ENCODE results near the gene PTER. TPM values are rescaled to one million over a fixed set of nuclear protein-coding genes. Genes with fewer than 3 reads are reported as not detected.
A peak's percentile ranks its signal among the peaks of the same experiment; 100 is the strongest.

PTER gene
- total and polyA plus RNA-seq, 10 of the 15 experiments (the other 5 are each of a cell fraction or from before 2014, with no cell fraction given): 16.0 to 31.2 (median 23.1) TPM

GRCh38 chr10:16441173-16441840 is 4.5 kb downstream of the PTER start:
- H3K4me2 ChIP-seq (ENCODE audit: control insufficient read depth, insufficient read depth): peak overlapping the region; percentile 96
- ChIA-PET SMC1A (ENCODE audit: uncharacterized antibody, unreplicated experiment) (interaction anchor here (1.1 to 1.4 kb wide), 2 partner anchors 10 to 13 kb away, joined by 3 read pairs; no protein-coding TSS in a partner anchor), POLR2A (interaction anchor here (0.6 to 0.8 kb wide), 2 partner anchors 8 to 21 kb away, joined by 4 to 7 read pairs; no protein-coding TSS in a partner anchor), RAD21 (ENCODE audit: unreplicated experiment) (interaction anchor here (0.6 kb wide), 1 partner anchor 77 kb away, joined by 3 read pairs; no protein-coding TSS in a partner anchor), CTCF (interaction anchor here (1.0 kb wide), 1 partner anchor 336 kb away, joined by 3 read pairs; no protein-coding TSS in a partner anchor)
- H3K79me2 ChIP-seq (ENCODE audit: control insufficient read depth, insufficient read depth, low read length): peaks cover 33% of the 10 kb centered on the region
- WGBS (ENCODE audit: insufficient coverage, insufficient replicate concordance, low lambda C conversion rate, missing lambda C conversion rate): 33% methylated on average over 9 of the region's 9 CpGs
- H2AFZ ChIP-seq (ENCODE audit: control insufficient read depth, low read depth, low read length): no peak overlapping the region
- H3K4me3 ChIP-seq: peak overlapping the region; percentile 60; the same call in 1 of the 2 replicates
- no TSS peak for BruUV-seq (replicated peaks)
- no peak for FAIRE-seq
- TF ChIP-seq SKIL (IDR thresholded peaks at IDR 0.05; ENCODE audit: low read depth, poor library complexity, severe bottlenecking) (no peak), ZBED1 (IDR thresholded peaks at IDR 0.05; ENCODE audit: borderline replicate concordance) (0 out of 2 replicates have a peak, but pooled peaks have one; percentile 4), POLR2A (IDR thresholded peaks at IDR 0.05; ENCODE audit: low read depth, low read length) (no peak), FOS (IDR thresholded peaks at IDR 0.05; ENCODE audit: borderline replicate concordance, extremely low read depth, insufficient read length) (no peak), NFIC (IDR thresholded peaks at IDR 0.05; ENCODE audit: low read depth, low read length) (peak; percentile 54; the same call in 1 of the 2 replicates), IKZF2 (IDR thresholded peaks at IDR 0.05) (0 out of 4 replicates have a peak, but pooled peaks of 1 of the 2 experiments have one; percentile 0), RELA (IDR thresholded peaks at IDR 0.05; ENCODE audit: borderline replicate concordance, partially characterized antibody) (no peak)
- ATAC-seq: no peak
- H4K20me1 ChIP-seq (ENCODE audit: control insufficient read depth, insufficient read depth): no peaks in the 10 kb centered on the region; the same call in 1 of the 2 replicates
- no peaks in the 10 kb centered on the region for H3K27me3 ChIP-seq (replicated peaks in 1 of 2; ENCODE audit: control insufficient read depth in 2 of 2, insufficient read depth in 2 of 2, low read length in 1 of 2)
- H3K36me3 ChIP-seq (ENCODE audit: control insufficient read depth in 2 of 2, insufficient read depth in 2 of 2, low read length in 1 of 2): peaks cover 0 to 2% of the 10 kb centered on the region in 2 experiments; a peak in 2 of 4 replicates
- intact Hi-C loops (cut with micrococcal nuclease; ENCODE audit: unreplicated experiment) (no loop called here), in situ Hi-C loops (cut with MboI) (loop anchor here (25.0 kb wide), 1 partner anchor 1279 kb away; the partner anchor contains the start of gene NMT2)
- peak overlapping the region; percentile 29; the same call in 1 of the 2 replicates for H3K9ac ChIP-seq (ENCODE audit: control insufficient read depth, insufficient read depth, low read length)
- no peaks in the 10 kb centered on the region for H3K9me3 ChIP-seq (replicated peaks; ENCODE audit: control insufficient read depth, insufficient read depth, low read length)
- H3K27ac ChIP-seq (ENCODE audit: control insufficient read depth, insufficient read depth): peak overlapping the region; percentile 15; the same call in 1 of the 2 replicates
- no peak for DNase-seq (ENCODE audit: low read depth, low spot score)
- H3K4me1 ChIP-seq (ENCODE audit: control insufficient read depth, insufficient read depth, low read length): peaks cover 20% of the 10 kb centered on the region
